NCI-H1930 (cell line): ENCODE results near the gene KLHL14.
"Not testable (repeated sequence)": the region's sequence is repeated elsewhere in the genome, so short reads cannot be mapped to it uniquely, and the experiment has no call there.

Experiments used
- DNase-seq, 2 experiments: peaks; one replicate each; lab custom pipeline; 2025; lab: John Stamatoyannopoulos, UW

KLHL14 gene

DNA sequence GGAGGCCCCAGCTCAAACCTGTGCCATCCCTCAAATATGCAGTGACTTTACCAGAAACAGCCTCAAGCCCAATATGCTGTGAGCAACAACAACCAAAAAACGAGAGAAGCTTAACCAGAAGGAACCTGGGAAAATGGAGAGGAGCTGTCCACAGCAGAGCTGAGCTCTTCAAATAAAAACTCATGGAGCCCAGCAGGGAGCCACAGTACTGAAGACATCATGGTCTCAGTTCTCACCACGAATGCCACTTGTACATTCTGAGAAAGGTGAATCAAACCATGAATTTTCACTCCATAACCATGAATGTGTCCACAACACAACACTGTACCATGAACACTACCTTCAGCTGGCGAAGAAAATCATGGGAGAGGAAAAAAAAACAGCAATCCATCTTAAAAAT, 50.5 kb downstream of the KLHL14 start:
- DNase-seq: no peak

DNA sequence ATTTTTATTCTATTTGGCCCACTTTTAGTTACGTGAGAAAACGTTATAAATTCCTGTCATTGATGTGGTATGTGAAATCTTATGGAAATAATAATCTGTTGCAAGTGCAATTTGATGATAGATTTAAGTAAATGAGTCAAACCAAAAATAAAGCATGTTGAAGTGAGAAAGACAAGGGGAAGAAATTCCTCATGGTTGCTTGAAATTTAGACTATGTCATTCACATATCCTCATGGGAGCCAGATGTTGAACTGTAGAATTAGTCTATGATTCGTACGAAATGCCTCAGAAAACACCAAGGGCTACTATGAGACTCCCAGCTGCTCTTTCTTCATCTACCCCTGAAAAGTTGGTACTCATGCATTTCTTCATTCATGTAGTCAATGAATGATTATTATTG, 55.7 kb downstream of the KLHL14 start:
- no peak for DNase-seq

DNA sequence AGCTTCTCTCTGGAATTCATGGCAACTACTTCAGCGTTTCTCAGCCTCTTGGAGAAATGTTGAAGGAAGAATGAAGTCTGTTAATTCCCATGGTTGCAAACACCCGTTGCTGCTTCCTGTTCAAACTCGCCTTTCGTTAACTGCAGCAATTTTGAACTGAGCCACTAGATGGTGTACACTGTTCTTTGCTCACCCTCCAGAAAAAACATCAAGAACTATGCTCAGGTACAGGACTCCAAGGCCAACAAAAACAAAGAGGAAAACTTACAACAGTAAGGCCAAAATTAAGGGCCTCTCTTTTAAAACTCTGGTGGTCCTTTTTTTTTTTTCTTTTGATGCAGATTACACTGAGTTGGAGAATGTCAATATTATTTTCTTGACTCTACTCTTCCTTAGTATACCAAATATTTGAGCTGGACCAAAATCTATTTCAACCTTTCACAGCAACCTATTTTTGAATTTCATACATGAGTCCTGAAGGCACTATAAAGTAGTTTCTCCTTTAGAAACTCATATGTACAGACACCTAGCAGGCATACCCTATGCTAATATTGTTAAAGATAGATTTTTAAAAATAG, 58.2 kb downstream of the KLHL14 start:
- DNase-seq: peak; percentile 36 to 62

DNA sequence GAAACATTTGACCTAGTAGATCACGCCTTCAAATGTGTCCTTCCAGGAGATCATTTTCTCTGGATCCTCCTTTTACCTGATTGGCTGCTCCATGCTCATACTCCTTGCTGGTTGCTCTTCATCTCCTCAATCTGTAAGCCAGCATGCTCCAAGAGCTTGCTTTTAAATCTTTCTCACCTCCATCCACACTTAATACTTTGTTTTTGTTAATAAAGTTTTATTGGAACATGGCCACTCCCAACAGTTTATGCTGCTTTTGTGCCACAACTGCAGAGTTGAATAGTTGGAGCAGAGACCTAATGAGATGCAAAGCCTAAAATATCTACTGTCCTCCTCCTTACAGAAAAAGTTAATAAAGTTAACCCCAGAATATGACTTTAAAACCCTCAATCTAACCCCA, 60.0 kb downstream of the KLHL14 start:
- no peak for DNase-seq

DNA sequence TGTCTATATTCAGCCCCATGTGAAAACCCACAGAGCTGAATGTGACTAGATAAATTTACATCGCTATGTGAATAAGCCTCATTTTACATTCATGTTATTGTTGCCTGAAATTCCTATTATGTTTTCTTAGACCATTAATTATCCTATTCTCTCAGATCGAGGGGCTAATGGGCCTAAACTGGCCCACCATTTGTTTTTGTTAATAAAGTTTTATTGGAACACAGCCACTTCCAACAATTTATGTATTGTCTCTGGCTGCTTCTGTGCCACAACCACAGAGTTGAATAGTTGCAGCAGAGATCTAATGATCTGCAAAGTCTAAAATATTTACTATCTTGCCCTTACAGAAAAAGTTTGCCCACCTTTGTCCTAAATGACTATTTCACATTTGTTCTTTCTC, 61.0 kb downstream of the KLHL14 start:
- no peak for DNase-seq

DNA sequence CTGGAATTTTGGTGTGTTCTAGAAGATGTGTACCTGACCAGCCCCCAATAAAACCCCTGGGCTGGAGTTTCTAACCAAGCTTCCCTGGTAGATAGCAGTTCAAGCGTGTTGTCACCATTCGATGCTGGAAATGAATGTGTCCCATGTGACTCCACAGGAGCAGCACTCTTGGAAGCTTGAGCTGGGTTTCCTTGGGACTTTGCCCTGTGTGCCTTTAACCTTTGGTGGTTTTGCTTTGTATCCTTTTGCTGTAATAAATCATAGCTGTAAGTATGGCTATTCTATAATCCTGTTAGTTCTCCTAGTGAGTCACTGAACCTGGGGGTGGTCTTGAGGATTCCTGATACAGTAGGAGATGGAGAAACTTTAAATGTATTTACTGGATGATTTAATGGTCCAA, 65.2 kb downstream of the KLHL14 start:
- DNase-seq: no peak

DNA sequence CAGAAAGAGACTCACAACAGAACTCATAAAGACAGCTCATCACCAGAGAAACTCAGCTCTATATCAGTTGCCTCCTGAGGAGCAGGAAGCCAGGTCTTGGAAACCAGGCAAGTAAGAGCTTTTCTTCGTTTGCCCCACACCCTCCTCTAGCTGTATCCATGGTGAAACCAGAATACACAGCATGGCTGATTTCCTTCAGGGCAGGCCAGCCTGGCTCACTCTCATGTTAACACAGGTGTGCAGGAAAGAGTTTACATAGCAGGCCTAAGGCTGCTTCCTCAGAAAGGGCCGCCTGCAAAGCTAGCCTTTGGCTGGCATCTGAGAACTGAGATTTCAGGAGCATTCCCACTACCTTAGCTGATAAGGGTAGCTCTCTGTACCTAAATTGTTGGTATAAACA, 65.7 kb downstream of the KLHL14 start:
- DNase-seq: no peak

DNA sequence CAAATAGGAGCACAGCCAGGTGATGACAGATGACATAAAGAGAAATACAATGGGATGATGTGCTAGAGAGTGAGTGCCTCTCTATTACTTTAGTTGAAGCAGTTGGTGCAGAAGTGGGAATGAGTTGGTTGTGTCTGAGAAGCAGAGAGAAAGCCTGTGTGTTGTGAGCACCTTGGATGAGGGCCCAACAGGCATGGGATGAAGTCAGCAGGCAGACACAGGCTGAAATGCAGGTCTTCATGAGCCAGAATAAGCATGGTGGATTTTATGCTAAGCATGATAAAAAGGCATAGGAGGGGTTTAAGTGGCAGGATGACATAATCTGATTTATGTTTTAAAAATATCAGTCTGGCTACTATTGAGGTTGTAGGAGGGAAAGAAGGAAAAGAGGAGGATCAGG, 71.5 kb downstream of the KLHL14 start:
- no peak for DNase-seq

DNA sequence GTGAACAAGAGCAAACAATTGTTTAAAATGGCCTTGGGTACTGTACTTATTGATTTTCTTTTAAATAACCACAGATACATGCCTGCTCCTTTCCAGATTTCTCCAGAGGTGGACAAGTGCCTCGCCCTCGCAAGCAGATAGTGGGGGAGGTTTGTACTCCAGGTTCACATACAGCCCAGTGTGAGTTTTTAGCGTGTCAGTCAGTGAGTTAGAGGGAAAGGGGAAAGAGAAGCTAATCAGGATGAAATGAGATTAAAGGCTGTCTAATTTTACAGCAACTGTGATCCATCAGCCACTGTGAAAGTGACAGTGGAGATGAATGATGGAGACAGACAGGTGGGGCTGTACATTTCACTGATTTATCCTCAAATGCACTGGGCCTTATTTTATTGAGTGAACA, 74.7 kb downstream of the KLHL14 start:
- DNase-seq: no peak

DNA sequence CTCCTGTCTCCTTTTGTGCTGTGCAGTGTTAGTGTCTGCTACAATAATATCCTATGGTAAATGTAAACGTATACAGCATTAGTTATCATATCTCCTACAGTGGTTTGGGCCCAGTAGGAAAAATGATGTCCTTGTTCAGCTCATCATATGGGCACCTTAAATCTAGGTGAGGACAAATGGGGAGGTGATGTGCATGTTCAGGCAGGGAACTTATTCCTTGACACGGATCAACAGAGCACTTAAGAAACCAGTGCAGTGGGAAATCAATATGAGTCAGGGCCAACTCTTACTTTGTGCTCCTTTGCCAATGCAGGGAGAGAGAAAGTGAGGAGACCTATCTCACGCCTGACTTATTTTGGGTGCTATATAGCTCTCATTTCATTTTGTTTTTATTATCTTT, 76.4 kb downstream of the KLHL14 start:
- no peak for DNase-seq

DNA sequence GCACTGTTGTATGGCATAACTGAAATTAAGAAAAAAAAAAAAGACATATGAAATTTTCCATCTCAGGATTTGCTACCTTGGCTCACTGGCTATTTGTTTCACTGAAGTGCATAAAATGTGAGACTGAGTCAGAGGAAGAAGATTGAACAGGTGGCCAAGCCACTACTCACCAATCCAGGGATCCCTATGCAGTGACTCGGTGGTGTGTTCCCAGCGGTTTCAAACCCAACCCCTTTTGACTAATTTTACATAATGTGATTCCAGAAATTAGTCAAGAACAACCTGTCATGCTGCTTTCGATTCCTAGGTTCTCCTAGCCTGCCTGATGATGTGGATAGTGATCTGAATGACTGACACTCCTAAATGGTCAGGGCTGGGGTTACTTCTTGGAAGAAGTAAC, 77.3 kb downstream of the KLHL14 start:
- DNase-seq: no peak

DNA sequence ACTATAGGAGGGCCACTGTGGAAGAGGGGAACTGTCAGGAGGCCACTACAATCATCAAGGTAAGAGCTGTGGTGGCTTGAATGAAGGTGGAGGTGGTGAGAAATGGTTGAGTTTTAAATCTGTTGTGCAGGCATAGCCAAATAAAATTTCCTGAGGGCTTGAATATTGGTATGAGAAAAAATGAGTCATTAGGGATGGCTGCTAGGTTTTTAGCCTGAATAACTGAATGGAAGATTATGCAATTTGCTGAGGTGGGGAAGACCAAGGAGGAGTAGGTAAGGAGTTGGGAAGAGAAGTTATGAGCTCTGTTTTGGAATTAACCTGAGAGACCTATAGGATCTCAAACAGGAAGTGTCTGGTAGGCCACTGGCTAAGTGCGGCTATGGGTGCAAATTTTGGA, 84.0 kb downstream of the KLHL14 start:
- DNase-seq: no peak

DNA sequence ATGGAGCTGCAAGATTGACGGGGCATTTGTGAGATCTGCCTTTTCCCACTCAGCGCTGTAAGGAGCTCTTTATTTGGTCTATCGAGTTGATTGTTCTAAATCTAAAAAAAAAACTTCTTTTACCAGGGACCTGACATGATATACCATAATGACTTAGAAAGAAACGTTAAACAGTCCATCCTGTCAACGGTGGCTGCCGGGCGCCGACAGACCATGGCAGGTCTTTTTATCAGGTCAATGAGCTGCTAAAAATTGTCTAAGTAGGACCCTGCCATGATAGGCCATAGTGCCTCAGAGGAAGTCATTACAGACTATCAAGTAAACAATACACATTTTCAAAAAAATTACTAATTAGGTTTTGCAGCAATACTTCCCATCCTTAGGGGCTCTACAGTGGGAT, 87.9 kb downstream of the KLHL14 start:
- DNase-seq: no peak

DNA sequence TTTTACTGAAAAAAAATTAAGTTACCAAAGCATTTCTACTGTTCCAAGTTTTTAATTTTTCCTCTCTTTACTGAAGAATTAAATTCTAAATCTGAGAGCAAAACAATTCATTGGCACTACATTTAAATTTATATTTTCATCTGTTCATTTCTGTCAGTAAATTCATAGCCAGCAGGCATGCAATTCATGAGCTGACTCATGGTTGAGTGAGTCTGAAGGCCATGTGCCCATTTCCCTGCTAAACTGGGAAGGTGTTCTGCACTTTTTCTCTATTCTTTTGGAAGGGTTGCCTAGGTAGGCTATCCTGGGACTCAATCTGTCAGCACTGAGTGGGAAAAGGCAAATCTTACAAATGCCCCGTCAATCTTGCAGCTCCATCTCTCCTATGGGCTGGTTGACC, 88.7 kb downstream of the KLHL14 start:
- no peak for DNase-seq

DNA sequence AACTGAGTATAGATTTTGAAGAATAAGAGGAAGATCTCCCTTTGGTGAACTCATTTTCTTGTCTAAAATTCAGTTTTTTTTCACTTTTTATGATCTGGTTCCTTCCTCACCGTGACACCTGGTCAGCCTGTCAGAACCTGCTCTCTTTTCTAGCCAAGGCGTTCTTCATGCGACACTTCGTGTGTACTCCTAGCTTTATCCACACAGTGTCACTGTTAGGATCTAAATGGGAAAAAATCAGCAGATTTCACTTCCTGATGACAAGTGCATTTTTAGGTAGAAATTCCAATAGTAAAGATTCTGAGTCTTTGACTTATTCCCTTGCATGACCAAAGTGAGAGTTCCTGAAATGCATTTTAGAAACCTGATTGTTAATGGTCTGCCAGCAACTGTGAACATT, 89.8 kb downstream of the KLHL14 start:
- DNase-seq: no peak

DNA sequence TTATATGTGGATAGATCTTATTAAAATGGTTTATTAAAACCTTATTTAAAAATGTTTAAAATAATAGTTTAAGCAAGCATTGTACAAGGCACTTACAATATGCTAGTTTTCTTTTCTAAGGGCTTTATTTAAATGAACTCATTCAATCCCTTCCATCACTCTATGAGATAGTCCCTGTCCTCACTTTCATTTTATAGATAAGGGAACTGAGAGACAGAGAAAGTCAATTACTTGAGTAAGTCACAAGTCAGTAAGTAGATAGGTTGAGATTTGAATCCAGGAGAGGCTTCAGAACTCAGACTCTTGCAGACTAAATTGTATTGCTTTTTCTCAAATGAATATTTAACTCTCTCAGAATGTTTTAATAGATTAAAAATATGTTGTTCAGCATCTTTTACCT, 95.2 kb downstream of the KLHL14 start:
- no peak for DNase-seq

DNA sequence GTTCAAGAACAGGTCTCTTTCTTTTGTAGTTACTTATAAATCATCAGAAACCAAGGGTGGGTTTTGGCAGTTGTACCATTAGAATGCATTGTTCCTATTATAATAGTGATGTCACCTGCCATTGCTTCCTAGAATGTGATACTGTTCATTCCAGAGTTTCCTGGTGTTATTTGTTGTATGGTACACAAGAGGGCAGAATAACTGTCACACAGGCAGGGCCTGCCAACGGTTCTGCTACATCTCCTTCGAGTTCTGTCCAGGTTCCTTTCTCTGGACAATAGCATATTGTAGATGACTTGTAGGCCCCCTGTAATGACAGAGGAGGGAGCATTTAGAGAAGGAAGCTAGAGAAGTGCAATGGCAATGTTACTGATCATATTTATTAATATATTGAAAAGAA, 98.3 kb downstream of the KLHL14 start:
- DNase-seq: no peak

DNA sequence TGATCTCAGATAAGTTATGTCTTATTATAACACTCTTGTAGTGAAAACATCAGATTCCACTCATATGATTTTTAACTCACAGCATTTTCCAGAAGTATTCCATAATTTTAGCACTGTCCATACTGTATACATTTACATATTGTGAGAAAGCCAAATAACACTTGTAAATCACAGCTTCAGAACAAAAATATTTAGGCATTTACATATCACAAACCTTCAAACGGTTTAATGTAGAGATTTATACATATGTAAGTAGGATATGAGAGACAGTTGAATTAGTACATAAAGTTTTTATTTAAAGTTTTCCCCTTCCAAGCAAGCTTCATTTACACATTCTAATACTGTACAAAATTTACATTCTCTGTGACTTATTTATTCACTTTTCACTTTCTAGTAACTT, 100.4 kb downstream of the KLHL14 start:
- no peak for DNase-seq

DNA sequence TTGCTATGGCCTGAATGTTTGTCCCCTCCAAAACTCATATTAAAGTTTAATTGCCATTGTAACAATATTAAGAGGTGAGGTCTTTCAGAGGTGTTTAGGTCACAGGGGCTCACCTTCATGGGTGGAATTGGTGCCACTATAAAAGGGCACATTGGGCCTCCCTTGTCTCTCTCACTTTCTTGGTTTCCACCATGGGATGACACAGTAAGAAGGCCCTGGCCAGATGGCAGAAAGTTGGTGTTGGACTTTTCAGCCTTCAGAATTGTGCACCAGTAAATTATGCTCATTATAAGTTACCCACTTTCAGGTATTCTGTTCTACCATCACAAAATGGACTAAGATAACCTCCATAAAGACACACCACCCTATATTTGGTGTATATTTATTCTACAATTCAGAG, 102.1 kb downstream of the KLHL14 start:
- DNase-seq: no peak

DNA sequence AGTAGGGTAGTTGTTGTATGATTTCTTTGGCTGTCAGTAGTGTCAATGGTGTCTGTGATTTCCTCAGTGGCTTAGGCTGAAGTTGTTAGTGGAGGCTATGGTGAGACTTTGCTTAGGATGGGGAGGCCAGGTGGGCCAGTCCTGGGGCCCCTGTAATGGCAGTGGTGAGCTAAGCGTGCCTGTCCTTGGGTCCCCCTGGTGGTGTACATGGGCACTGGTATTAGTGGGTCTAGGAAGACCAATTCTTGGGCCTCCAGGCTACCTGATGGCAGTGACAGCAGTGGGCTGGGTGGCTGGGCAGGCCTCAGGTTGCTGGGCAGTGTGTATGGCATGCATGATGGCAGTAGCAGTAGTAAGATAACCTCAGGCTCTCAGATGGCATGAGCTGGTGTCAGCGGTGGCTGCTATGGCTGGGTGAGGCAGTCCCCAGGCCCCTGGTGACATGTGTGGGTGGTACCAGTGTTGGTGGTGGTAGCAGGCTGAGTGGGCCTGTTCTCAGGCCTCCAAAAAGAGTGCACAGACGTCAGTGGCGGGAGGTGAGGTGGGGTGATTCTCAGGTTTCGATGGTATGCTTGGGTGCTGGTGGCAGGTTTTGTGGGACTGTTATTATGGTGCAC, 103.2 kb downstream of the KLHL14 start:
- DNase-seq: no peak

DNA sequence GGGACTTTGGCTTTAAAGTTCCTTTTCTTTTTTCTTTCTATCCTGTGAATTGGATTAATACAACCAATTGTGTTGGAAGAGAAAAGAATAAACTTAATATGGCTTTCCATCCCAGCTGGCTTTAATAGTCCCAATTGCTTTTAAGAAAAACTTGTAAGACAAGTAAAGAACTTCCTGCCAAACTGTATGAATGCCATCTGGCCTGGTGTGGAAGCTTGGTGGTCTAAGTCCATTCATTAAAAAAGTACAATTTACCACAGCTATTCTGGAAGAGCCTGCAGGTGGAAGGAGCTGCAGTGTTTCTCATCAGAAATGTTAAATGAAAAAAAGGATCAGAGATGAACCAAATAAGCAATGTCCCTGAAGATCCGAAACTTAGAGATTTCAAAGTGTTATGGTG, 103.9 kb downstream of the KLHL14 start:
- no peak for DNase-seq

DNA sequence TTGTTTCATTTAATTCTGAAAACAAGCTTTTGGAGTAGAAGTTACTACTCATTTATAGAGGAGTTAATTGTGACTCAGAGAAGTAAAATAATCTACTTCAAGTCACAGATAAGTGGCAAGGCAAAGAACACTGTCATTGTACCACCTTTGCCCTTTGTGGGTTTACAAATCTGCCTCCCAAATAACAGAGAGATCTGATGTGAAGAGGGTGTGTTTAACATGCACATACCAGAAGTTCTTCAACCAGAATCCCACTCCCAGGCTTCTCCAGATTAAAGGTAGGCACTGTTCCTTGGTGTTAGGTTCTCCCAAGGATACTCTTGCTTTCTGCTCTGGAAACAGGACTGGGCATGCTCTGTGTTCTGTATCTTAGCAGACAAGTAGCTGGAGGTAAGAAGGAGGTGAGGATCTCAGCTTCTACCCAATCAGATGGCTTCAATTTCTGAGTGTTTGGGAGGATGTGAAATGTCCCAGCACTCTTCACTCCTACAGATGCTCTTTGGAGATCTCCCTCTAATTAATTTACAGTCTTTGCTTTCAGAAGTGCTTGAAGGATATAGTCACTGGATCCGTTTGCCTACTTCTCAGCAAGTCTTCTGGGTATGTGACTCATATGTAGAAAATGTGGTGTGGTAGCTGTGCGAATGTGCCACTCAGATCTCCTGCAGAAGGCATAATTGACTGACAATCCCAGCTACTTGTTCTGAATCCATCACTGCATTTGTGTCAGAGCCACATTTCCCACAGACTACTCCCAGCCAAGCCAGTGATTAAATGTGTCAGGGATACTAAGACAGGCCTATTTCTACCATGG, 111.1 kb downstream of the KLHL14 start:
- no peak for DNase-seq

DNA sequence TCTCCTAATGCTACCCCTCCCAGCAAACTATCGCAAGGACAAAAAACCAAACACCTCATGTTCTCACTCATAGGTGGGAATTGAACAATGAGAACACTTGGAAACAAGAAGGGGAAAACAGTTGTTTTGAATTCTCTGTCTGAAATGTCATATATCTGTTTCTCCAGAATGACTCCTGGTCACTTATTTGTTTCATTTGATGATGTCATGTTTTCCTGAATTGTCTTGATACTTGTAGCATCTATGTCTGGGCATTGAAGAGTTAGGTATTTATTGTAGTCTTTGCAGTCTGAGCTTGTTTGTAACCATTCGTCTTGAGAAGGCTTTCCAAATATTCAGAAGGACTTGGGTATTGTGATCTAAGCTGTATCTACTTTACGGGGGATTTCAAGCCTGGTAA, 118.3 kb downstream of the KLHL14 start:
- DNase-seq: not testable (repeated sequence)

DNA sequence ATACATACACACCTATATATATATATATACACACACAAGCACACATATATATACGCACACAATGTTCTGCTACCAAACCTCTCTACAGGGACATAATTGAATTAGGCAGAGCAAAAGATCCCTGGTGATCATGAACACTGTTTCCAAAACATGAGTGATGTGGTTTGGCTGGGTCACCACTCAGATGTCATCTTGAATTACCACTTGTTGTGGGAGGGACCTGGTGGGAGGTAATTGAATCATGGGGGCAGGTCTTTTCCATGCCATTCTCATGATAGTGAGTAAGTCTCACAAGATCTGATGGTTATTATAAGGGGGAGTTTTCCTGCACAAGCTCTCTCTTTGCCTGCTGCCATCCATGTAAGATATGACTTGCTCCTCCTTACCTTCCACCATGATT, 135.2 kb downstream of the KLHL14 start:
- DNase-seq: not testable (repeated sequence)
